ENCODE results near the gene GDE1. TPM values are rescaled to one million over a fixed set of nuclear protein-coding genes. Genes with fewer than 3 reads are reported as not detected.

Gene GDE1
- 86.7 and 87.0 TPM in 2 replicates for total RNA-seq

DNA sequence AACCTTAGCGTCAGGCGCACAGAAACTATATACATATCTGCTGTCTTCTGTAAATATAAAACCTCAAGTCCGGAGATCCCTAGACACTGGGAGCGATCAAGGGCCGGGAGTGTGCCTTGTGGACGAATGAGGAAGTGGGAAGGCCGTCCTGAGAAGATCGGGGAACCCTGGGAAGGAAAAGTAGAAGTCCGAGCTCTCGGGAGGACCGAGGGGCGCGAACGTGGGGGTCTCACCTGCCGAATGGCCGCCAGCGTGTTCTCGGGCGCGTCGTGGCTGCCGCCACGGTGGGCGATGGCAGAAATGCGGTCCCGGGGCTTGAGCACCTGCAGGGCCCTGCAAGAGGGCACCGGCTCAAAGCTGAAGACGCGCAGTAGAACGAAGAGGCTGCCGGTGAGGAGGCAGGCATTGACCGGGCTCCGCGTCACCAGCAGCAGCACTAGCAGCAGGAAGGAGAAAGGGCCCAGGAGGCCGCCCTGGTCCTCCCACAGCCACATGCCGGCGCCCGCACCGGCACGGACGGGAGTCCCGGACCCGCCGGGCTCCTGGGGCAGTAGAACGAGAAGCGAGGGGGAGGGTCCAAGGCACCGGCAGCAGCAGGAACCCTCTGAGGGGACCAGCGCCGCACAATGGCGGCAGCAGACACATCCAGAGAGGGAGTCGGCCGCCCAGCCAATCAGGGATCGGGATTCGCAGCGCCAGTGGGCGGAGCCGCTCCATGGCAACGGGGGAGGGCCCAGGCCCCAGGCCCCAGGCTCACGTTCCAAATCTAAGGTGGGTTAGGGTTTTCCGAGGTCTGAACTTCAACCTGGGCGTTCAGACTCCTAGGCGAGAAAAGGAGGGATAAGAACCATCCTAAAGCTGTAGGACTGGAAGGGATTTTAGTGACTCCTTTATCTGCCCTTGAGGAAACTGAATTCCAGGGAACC, at the start of gene GDE1:
TSS of gene GDE1 (minus strand) at position 628 of the 926 bp plus-strand sequence. CDS start at position 494, 134 bp downstream.
- peak within 1 kb of the TSS; percentile 71 for H3K4me3 ChIP-seq (ENCODE audit: low read depth, low read length)
- no peak for DNase-seq (ENCODE audit: low read depth)

GRCh38 chr16:19567560-19567959, 45.7 kb upstream of the GDE1 start:
- H3K4me3 ChIP-seq (ENCODE audit: low read depth, low read length), result no peak overlapping the region
- no peak for DNase-seq (ENCODE audit: low read depth)

More for the DNA sequence above, at the start of gene GDE1:
- TF ChIP-seq, protein P1, sequence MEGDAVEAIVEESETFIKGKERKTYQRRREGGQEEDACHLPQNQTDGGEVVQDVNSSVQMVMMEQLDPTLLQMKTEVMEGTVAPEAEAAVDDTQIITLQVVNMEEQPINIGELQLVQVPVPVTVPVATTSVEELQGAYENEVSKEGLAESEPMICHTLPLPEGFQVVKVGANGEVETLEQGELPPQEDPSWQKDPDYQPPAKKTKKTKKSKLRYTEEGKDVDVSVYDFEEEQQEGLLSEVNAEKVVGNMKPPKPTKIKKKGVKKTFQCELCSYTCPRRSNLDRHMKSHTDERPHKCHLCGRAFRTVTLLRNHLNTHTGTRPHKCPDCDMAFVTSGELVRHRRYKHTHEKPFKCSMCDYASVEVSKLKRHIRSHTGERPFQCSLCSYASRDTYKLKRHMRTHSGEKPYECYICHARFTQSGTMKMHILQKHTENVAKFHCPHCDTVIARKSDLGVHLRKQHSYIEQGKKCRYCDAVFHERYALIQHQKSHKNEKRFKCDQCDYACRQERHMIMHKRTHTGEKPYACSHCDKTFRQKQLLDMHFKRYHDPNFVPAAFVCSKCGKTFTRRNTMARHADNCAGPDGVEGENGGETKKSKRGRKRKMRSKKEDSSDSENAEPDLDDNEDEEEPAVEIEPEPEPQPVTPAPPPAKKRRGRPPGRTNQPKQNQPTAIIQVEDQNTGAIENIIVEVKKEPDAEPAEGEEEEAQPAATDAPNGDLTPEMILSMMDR (conservative IDR thresholded peaks at IDR 0.05; ENCODE audit: low read depth, low read length), result peak; percentile 28

DNA sequence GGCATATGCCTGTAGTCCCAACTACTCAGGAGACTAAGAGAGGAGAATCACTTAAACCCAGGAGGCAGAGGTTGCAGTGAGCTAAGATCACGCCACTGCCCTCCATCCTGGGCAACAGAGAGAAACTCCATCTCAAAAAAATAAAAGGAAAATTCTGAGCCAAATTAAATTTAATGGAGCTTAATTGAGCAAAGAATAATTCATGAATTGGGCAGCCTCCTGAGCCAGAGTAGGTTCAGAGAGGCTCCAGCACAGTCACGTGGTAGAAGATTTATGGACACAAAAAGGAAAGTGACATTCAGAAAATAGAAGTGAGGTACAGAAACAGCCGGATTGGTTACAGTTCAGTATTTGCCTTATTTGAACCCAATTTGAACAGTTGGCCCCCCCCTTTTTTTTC, 44.5 kb upstream of the GDE1 start:
- H3K4me3 ChIP-seq (ENCODE audit: low read depth, low read length), result no peak overlapping the region
- DNase-seq (ENCODE audit: low read depth), result no peak

More at GRCh38 chr16:19567560-19567959, 45.7 kb upstream of the GDE1 start:
- TF ChIP-seq, protein P1 (conservative IDR thresholded peaks at IDR 0.05; ENCODE audit: low read depth, low read length), result no peak

GRCh38 chr16:19563377-19563776, 41.5 kb upstream of the GDE1 start:
- no peak for DNase-seq (ENCODE audit: low read depth)
- H3K4me3 ChIP-seq (ENCODE audit: low read depth, low read length), result no peak overlapping the region
- TF ChIP-seq, protein P1 (conservative IDR thresholded peaks at IDR 0.05; ENCODE audit: low read depth, low read length), result no peak

More for the DNA sequence above, 44.5 kb upstream of the GDE1 start:
- TF ChIP-seq, protein P1 (conservative IDR thresholded peaks at IDR 0.05; ENCODE audit: low read depth, low read length), result no peak

GRCh38 chr16:19560078-19560477, 38.2 kb upstream of the GDE1 start:
- TF ChIP-seq, protein P1 (conservative IDR thresholded peaks at IDR 0.05; ENCODE audit: low read depth, low read length), result no peak
- no peak overlapping the region for H3K4me3 ChIP-seq (ENCODE audit: low read depth, low read length)

DNA sequence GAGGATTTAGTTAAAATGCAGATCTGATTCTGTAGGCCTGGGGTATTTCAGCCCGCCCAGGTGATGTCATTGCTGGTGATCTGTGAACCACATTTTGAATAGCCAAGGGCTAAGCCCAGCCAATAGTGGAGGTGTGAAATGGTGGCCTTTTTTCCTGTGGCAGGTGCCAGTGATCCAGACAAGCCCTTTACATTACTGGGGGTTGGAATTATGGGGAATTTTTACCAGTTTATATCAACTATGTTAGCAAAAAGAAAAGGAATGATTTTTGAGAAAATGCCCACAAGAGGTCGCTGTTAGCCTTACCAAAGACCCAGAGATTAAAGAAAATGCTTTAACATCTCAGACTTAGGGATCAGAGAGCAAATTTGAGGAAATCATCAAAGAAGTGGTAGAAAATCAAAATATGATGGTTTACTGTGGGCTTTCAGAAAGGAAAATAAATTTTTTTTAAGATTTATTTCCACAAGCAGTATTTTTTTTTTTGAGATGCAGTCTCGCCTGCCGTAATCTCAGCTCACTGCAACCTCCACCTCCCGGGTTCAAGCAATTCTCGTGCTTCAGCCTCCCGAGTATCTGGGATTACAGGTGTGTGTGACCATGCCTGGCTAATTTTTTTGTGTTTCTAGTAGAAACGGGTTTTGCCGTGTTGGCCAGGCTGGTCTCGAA, 37.5 kb upstream of the GDE1 start:
- no peak overlapping the region for H3K4me3 ChIP-seq (ENCODE audit: low read depth, low read length)
- TF ChIP-seq, protein P1 (conservative IDR thresholded peaks at IDR 0.05; ENCODE audit: low read depth, low read length), result peak; percentile 69
- DNase-seq (ENCODE audit: low read depth), result no peak

More at GRCh38 chr16:19560078-19560477, 38.2 kb upstream of the GDE1 start:
- DNase-seq (ENCODE audit: low read depth), result no peak
